ENCODE measurements around the gene EFHC1. TPM values are rescaled to one million over a fixed set of nuclear protein-coding genes. Genes with fewer than 3 reads are reported as not detected.

EFHC1 gene
- total and polyA plus RNA-seq, 2 experiments from 2014 or later: 24.3 to 28.0 TPM

DNA sequence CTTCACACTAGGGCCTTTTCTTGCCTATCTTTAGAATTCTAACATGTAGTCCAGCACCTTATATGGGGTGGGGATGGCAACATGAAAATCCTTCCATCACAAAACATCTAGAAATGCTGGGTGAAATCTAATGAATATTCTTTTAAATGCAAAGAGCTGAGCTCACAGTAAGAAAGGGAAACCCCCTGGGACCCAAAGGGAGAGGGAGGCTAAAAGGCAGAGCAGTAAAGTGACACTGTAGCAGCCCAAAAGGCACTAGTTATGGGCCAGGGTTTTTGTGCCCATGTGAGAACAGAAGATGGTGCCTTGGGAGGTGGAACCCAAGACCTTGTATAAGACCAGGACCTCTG, 90.0 kb downstream of the EFHC1 start (continued):
- no peak for TF ChIP-seq CTCF (conservative IDR thresholded peaks at IDR 0.05; ENCODE audit: low read depth in 2 of 2)
- TF ChIP-seq EZH2phosphoT487 (IDR thresholded peaks at IDR 0.05; ENCODE audit: unreplicated experiment): no peak
- TF ChIP-seq ETS1 (IDR thresholded peaks at IDR 0.05): no peak
- no peak for TF ChIP-seq POLR2AphosphoS5 (IDR thresholded peaks at IDR 0.05; ENCODE audit: low read depth)
- no peak for TF ChIP-seq NANOG (IDR thresholded peaks at IDR 0.05; ENCODE audit: borderline replicate concordance)
- TF ChIP-seq ZNF331 (CRISPR knock-in tag; IDR thresholded peaks at IDR 0.05; ENCODE audit: low read depth): no peak
- TF ChIP-seq ZNF114 (CRISPR knock-in tag; IDR thresholded peaks at IDR 0.05): no peak
- TF ChIP-seq CREB1 (CRISPR knock-in tag; IDR thresholded peaks at IDR 0.05; ENCODE audit: low read depth): no peak

- Mint-ChIP-seq H3K4me1 (peaks cover 38% of the 10 kb centered on the region), H3K27me3 (ENCODE audit: insufficient read depth, low read depth, poor library complexity) (peaks cover 9% of the 10 kb centered on the region), H3K36me3 (ENCODE audit: low read depth) (peaks cover 41% of the 10 kb centered on the region), H3K9me3 (no peaks in the 10 kb centered on the region), H3K4me3 (no peak overlapping the region), H3K27ac (no peak overlapping the region)
- H3K27me3 ChIP-seq (ENCODE audit: insufficient read depth): no peaks in the 10 kb centered on the region
- H3K4me1 ChIP-seq (ENCODE audit: insufficient read depth): peaks cover 6% of the 10 kb centered on the region
- H3K27ac ChIP-seq (ENCODE audit: low read depth): no peak overlapping the region
- peaks cover 3% of the 10 kb centered on the region; the same call in 1 of the 2 replicates for H3K36me3 ChIP-seq (ENCODE audit: insufficient read depth)
- H3K4me2 ChIP-seq: no peak overlapping the region
- H3K79me2 ChIP-seq (replicated peaks; ENCODE audit: insufficient read depth): no peaks in the 10 kb centered on the region
- ATAC-seq (no peak), DNase-seq (ENCODE audit: low spot score) (no peak)
- H2AFZ ChIP-seq: no peak overlapping the region
- no peaks in the 10 kb centered on the region for H3K9me2 ChIP-seq (ENCODE audit: insufficient read depth)
- H3F3A ChIP-seq (replicated peaks; ENCODE audit: low read depth): no peaks in the 10 kb centered on the region
- 0 out of 2 replicates have a peak, but pooled peaks cover 2% of the 10 kb centered on the region for H4K20me1 ChIP-seq (replicated peaks; ENCODE audit: insufficient read depth)
- H3K4me3 ChIP-seq: no peak overlapping the region
- TF ChIP-seq, protein P1, sequence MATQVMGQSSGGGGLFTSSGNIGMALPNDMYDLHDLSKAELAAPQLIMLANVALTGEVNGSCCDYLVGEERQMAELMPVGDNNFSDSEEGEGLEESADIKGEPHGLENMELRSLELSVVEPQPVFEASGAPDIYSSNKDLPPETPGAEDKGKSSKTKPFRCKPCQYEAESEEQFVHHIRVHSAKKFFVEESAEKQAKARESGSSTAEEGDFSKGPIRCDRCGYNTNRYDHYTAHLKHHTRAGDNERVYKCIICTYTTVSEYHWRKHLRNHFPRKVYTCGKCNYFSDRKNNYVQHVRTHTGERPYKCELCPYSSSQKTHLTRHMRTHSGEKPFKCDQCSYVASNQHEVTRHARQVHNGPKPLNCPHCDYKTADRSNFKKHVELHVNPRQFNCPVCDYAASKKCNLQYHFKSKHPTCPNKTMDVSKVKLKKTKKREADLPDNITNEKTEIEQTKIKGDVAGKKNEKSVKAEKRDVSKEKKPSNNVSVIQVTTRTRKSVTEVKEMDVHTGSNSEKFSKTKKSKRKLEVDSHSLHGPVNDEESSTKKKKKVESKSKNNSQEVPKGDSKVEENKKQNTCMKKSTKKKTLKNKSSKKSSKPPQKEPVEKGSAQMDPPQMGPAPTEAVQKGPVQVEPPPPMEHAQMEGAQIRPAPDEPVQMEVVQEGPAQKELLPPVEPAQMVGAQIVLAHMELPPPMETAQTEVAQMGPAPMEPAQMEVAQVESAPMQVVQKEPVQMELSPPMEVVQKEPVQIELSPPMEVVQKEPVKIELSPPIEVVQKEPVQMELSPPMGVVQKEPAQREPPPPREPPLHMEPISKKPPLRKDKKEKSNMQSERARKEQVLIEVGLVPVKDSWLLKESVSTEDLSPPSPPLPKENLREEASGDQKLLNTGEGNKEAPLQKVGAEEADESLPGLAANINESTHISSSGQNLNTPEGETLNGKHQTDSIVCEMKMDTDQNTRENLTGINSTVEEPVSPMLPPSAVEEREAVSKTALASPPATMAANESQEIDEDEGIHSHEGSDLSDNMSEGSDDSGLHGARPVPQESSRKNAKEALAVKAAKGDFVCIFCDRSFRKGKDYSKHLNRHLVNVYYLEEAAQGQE (IDR thresholded peaks at IDR 0.05; ENCODE audit: unreplicated experiment): no peak
- TF ChIP-seq CTCF (conservative IDR thresholded peaks at IDR 0.05; ENCODE audit: low read depth in 2 of 2) (no peak), STAT1 (IDR thresholded peaks at IDR 0.05; ENCODE audit: unreplicated experiment) (no peak), CREB1 (CRISPR knock-in tag; IDR thresholded peaks at IDR 0.05; ENCODE audit: low read depth) (no peak), ETS1 (IDR thresholded peaks at IDR 0.05) (no peak), ZNF331 (CRISPR knock-in tag; IDR thresholded peaks at IDR 0.05; ENCODE audit: low read depth) (no peak), EZH2 (IDR thresholded peaks at IDR 0.05; ENCODE audit: low read depth, unreplicated experiment) (no peak), POLR2AphosphoS5 (IDR thresholded peaks at IDR 0.05; ENCODE audit: low read depth) (no peak)
Measured at GRCh38 chr6:52511163-52511562, 91.0 kb downstream of the EFHC1 start.

All from GM23338 (cell line).